ENCODE data around the gene LMX1A.

The LMX1A gene

DNA sequence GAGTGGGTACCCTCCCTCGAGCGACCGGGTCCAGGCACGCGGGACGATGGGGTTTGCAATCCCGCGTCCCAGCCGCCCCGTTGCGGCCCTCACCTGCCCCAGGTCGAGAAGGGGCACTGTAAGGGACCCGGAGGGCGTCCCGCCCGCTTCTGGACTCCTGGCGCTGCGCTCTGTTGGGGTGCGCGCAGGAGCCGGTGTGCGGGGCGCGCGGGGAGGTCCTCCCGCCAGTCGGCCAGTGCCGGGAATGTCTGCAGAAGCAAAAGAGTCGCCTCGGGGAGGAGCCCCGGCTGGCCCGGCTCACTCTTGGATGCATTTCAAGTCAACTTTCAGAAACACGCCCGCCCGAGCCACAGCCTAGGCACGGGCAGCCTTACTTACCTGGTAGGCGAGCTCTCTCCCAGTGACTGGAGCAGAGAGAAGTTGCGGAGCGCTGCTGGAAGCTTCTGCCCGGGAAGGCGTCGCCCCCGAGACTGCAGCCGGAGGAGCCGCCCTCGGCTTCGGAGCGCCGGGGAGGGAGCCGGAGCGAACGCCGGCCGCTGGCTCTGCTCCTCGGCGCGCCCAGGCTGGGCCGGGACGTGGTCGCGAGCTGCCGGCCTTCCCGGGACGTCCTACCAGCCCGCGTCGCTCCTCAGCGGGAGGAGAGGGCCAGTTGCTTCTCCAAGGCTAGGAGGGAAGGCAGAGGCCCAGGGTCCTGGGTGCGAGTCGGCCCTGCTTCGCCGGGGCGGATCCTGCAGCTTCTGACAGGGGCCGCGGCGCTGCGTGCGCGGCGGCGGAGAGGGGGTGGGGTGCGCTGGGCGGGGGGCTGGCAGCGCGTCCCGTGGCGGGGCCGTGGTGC is at the start of gene LMX1A:
TSS of gene LMX1A (minus strand) at position 739 of the 835 bp plus-strand sequence. CDS start 1,156 bp downstream, outside the sequence.
- no peak for DNase-seq

DNA sequence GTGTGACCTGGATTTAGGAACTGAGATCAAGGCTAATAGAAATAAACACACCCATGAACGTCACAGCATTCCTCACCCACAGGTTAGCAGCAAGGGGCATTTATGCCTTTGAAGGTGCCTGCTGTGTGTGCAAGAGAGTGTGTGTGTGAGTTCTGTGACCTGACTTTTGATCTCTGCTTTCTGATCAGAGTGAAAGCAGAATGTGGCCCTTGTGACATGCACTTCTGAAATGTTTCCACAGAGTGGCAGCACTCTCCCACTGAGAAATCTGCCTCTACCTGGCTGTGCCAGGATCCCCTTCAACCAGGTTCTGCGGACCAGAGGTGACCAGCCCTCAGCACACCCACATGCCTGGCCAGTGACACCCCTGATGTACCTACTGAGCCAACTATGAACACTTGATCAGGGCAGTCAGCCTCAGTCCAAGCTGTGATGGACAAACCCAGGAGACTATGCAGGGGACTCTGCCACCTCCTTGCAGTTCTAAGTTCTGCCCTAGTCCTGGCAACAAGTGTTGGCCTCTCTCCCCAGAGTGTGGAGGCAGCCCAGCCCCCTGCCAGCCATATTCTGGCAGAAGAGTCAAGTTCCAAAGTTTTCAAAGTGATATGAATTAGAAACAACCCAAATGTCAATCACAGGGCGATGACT is 47.4 kb upstream of the LMX1A start:
- DNase-seq = peak in 17 of 51 donors; percentile 2 to 39 (median 9)

DNA sequence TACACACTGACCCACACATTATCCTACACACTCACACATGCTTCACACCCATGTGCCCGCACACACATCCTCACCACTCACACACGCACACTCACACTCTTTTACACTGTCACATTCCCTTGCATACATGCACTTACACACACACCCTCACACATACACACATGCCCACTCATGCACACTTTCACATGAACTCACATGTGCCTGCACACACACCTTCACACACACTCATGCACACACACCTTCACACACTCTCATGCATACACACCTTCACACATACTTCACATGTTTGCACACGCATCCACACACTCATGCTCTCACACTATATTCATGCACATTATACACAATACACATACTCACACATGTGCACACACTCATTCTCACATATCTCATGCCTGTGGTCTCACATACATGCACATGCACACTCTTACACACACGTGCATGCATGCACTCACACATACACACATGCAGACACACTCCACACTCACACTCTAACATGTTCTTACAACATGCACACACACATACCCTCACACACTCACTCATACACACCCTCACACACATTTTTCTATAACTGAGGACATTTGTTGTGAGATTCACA is 46.1 kb upstream of the LMX1A start:
- DNase-seq = no peak

DNA sequence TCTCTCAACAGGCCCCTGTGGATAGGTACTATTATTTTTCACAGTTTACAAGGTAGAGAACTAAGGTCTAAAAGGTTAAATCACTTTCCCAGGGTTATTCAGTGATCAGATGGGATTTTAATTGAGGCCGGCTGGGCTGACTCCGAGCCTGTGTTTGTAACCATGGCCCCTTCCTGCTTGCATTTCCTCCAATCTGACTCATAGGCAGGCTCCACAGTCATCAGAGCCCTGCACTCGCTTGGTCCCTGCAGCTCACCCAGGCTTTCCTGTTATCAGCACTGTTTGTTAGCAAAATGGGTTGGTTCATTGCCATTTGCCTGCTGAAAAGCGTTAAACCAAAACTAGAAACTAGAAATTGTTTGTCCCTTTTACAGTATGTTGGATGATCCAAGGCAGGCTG is 41.4 kb upstream of the LMX1A start:
- DNase-seq = no peak

DNA sequence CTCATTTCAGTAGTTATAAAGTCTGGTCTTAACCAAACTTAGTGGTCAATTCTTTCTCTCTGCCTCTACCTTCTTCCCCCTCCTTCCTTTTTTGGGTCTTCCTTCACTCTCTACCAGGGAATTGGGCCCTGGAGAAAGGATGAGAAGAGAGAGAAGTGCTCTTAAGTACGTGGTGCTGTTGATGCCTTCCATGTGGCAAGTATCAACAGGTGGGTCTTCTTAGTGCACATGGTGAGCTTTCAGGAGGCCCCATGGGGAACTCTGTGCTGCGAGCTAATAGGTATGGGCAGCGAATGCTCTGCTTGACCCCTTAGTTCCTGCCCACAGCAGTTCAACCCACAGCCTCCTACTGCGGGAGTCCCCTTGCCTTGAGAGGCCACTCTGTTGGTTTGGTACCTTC is 39.4 kb upstream of the LMX1A start:
- no peak for DNase-seq

DNA sequence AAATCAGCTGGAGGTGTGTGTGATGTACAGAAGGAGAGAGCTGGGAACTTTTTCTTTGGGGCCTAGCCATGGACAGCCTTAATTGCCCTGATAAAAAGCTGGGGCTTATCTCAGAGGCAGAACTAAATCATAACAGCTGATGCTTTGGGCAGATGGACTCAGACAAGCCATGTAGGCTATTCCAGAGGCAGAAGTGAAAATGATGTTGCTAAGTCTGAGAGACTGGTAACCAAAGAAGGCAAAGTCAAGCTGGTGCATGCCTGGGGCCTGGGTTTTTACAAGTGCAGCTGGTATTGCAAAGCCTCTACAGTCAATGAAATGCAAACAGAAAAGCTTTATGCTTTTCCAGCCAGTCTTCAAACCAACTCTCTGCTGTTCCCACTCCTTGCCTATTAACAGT is 39.0 kb upstream of the LMX1A start:
- DNase-seq = no peak

DNA sequence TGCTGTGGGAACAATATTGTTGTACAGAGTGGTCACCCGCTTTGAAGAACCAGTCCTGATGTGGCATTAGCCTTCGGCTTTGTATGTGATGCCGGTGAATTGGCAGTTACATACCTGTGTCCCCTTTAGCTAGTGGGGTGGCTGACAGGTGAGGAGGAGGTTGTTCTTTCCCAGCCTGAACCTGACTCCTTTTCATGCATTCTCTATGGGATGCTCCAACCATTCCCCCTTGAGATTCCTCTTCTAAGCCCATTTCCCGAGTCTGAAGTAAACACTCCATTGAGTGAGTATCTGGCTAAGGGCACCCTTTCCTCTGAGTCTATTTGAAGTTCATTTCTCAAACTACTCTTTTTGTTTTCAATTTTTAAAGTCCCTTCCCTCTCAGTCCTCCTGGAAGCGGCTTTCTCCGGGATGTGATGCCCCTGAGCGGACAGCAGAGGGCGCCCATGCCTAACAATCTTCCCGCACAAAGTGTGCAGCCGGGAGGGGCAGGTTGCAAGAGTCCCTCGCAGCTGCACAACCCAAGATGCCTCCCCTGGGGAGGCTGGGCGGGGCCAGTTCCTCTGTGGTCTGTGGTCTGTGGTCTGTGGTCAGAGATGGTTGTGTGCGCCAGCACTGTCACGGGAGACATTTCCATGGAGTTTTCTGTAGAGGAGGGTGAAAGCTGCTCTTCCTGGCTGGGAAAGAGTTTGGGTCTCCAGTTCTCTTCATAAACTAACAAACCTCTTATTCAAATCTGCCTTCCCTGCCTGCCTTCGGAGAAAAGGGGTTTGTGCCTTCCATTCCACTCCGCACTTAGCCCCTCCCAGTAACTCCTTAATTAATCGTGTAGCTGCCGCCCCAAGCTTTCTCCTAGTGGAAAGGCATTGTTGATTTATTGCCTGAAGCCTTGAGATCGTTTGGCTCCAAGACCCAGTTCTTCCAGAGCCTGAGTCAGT is 36.4 kb upstream of the LMX1A start:
- DNase-seq = peak in 50 of 51 donors; percentile 16 to 81 (median 56)

DNA sequence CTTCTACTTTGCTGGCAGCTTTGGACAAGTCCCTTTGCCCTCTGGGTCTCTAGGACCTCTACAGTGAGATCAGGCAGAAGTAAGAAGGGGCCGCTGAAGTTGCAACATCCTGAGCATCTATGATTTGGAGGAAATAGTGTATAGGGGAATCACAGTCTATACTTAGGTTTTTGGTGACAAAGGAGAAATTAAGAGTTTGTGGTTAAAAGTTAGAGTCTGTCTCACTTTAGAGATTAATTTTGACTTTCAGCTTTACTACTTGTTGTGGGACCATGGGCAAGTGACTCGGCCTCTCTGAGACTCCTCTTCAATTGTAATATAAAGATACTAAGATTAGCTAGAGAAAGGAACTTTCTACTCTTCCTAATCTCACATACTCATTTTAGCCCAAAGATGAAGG is 33.1 kb upstream of the LMX1A start:
- DNase-seq = no peak

DNA sequence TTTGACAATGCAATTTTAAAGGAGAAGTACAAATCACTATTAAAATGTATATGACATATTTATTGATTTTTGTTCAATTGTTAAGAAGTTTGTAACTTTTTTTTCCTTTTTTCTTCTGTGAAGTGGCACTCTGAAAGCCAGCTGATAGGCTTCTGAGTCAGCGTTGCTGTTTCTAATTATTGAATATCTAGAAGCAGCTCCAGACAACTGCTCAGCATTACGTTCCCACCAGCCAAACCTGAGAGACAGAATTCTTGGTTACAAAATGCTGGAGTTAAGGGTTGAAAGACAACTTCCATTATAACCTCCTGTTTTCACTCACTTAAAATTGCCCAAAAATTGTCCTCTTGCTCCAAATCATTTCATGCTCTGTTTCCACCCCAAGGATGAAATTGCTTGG is 31.4 kb upstream of the LMX1A start:
- DNase-seq = no peak

DNA sequence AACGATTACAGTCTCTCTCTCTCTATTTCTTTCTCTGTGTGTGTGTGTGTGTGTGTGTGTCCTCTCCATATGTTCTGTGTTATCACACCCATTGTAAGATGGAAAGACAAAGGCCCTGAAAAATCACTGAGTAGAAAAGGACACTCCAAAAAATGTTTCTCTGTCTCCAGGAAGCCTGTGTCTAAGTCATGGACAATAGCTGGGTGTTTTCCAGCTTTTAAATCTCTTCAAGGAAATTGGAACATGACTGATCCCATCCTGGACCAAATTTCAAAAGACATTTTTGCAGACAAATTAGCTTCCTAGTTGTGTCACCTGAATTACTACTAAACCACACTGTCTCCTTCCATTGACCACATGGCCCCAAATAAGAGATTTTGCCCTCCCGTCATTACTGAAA is 31.0 kb upstream of the LMX1A start:
- no peak for DNase-seq

DNA sequence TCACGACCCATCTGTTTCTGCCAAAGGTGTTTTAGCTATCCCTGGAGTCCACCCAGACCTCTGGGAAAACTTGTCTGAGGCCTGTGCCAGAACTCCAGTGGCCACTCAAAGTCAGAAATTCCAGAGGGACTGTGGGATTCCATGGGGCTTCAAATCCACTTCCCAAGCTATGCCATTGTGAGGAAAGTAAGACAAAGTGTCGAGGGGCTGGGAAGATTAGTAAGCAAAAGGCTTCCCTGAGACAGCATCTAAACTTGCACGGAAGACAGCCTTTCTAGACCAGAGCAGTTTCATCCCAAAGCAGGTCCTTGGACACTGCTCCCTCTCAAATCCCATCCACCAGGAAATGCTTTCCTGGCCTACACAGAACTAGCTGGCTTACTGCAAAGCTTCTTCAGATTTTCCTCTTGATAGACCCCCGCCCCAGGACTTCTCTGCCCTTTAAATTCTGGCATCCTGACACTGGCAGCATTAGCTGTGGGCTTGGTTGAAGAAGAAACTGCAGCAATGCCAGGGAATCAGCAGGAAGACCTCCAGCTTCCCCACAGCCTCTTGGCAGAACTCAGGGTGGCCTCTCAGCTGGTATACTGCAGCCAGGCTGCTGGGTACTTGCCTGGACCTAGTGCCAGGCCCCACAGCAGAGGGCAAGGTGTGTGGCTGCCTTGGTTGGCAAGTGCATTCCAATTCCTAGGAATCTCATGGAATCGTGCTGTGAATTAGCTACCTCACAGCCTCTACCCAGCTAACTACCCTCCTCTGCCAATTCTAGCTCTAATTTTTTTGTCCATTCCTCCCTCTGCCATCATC is 27.3 kb upstream of the LMX1A start:
- peak in 20 of 51 donors; percentile 1 to 68 (median 14) for DNase-seq

DNA sequence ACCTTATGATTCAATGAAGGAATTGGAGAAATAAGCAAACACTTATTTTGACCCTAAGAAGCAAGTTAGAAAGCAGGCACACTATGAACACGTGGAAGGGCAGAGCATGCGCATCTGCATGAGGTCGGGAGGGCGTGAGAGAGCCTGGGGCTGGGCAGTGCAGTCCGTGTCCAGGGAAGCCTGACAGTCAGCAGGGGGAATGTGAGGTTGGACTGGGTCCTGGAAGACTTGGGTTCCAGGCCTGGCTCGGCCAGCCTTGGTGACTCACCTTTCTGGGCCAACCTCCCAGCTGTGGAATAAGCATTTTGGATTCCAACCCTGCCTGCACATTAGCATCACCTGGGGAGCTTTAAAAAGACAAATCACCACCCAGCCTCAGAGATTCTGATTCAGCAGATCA is 26.6 kb upstream of the LMX1A start:
- peak in 34 of 51 donors; percentile 7 to 87 (median 44) for DNase-seq

DNA sequence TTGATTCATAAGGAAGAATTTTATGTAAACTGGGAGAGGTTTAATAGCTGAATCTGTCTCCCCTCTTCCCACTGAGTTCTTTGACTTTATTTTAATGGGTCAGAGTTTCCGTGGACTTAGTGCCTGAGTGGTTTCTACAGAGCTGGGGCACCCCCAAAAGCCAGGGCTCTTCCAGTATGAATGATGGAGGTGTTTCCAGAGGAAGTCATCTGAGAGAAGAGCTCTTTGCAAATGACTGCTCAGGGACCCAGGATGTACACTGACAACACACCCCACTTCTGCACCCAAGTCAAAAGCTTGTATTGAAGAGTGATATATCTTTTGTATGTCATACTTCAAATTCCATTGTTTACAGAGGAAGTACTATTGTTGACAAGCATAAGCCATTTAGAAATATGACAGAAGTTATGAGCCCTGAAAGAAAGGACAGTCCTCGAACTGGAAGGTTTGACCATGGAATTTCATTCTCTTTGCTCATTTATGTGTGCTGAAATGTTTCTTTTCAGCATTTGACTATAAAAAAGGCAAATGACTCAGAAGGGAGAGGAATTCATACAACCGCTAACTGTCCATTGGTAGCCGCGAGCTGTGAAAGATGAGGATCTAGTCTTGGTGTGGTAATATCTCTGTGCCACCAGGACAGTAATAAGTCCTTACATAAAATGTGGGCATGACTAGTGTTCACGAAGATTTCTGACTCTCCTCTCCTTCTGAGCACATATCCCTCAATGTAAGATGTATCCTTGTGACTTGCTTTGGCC is 25.4 kb upstream of the LMX1A start:
- no peak for DNase-seq

DNA sequence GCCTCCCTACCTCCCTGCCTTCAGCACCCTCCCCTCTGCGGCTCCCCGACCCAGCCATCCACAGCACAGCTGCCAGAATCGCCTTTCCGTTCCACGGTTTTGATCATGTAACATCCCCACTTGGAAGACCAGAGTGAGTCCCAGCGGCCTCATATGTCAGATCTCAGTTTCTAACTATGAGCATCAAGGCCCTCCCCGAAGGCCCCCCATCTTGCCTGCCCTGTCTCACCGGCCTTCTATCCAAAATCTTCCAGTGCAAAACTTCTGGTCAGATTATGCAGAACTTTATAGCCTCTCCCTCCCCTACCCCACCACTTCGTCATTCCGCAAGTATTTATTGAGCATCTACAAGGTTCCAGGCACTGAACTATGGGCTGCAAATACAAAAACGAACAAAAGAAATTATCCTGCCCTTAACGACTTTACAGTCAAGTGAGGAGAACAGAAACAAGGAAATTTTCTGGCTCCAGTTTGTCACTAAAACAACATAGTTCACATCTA is 20.3 kb upstream of the LMX1A start:
- no peak for DNase-seq

DNA sequence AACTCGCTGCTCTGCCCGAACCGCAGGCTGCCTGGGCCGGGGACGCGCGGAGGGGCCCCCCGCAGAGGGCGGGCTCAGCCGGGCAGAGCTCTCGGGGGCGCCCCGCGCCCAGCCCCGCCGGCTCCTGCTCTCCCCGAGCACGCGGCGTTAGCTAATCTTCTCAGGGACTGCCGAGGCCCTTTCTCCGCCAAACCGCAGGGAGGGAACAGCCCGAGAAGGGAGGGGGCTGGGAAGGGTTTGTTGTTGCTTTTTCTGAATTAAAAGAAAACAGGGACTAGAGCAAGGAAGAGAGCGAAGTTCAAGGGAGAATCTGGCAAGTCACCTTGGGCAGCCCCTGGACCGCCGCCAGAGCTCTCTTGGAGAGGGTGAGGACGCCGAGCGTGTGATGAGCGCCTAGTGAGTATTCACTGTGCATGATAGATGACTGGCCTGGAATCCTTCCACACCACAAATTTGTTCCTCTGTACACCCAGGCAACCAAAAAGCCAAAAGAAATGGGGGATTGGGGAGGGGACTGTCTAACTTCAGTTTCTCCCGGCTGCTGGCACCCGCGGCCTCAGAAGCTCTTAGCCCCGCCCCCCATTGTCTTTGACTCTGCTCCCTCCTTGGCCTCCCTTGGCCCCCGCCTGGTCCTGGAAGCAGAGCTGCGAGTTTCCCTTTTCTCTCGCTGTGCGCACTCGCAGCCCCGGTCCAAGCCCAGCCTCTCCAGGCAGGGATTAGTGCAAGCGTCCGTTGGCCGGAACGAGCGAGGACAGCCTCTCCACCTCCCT is 19.7 kb upstream of the LMX1A start:
- DNase-seq = peak in 50 of 51 donors; percentile 15 to 93 (median 71)

DNA sequence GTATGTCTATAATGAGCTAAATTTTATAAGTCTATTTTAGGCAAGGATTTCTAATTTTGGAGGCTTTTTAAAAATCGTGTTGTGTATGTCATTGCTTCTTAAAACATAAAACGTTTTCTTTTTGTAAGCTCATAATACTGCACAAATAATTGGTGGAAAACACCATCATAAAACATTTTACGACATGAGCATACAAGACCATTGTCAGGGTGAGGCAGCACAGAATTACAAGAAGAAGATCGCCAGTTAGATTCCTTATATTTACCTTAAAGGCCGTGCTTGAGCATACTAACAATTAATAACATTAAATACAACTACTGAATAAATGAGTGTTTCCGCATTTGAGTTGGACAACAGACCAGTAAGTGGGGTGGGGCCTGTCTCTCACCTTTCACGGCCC is 19.1 kb upstream of the LMX1A start:
- no peak for DNase-seq

DNA sequence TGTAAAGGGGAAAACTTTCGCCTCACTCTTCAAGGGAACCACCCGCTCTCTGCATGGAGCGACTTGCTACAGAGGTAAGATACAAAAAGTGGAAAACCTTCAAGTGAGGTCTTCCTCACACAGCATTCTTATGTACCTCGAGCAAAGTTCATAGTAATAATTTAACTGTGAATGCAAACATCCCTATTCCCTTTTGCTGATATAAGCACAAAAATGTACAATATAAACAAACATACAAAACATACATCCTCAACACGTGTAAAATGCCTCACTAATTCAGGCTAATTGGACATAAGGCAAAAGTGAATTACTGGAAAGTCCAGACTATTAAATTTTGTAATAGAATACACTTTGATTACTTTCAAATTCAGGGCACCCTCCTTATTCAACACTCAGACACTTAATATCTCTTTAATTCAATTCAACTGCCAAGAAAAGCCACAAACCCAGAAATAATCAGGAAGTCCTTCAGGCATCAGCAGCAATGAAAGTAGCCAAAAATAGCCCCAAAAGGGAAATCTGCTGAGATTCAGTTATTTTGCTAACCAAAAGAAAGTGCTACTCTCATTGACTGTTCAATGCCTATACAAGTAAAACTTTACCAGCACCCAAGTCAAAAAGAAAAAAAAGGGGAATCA is 15.2 kb upstream of the LMX1A start:
- DNase-seq = no peak

DNA sequence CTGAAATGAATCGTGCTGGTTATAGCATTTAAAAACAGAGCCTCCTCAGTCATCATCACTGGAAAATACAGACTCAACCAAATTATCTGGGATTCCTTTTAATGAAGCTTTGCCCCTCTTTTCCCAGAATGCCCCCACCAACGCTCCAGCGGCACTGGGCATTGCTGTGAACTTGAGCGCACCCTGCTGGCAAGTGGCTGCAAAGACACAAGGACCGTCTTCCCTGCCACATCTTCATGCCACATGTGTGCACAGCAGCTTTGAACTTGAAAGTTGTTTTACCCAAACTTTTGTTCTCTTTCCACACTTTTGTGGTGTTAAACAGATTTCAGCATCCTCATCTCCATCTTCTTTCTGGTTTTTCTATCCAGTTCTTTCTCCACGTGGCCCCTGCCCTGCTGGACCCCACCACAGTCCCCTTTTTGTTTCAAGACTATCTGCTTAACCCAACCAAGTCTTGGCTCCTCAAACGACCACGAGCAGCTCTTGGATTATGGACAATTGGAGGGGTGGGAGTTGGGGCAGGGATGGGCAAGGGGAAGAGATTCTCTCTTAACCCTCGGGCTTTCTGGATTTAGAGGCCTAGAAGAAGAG is 12.8 kb upstream of the LMX1A start:
- DNase-seq = peak in 37 of 51 donors; percentile 7 to 74 (median 41)
